HepG2 (cell line): ENCODE data around the gene DHRS4L2. TPM values are rescaled to one million over a fixed set of nuclear protein-coding genes. Genes with fewer than 3 reads are reported as not detected.

Experiments used
- ATF4 ChIP-seq, 2 experiments: fragments of 450-650 bp in 1 of 2; sonication (generic) in 1 of 2; formaldehyde crosslinking; IDR thresholded peaks; 2 replicates each; pipeline versions ENCODE4 v1.5.0 to v1.8.0; 2020 to 2022; ENCODE audit warnings: mild to moderate bottlenecking in 1 of 2, missing genetic modification reagents in 1 of 2
- BCL6 ChIP-seq: IDR thresholded peaks from 2 replicates; pipeline ENCODE4 v1.6.1; 2016; ENCODE audit warnings: missing genetic modification reagents, missing compliant biosample characterization
- CHCHD3 ChIP-seq: sonication (generic); formaldehyde crosslinking; IDR thresholded peaks from 2 replicates; pipeline ENCODE4 v1.8.0; 2022; ENCODE audit warnings: mild to moderate bottlenecking, missing genetic modification reagents, moderate library complexity
- DPF2 ChIP-seq: sonication (generic); formaldehyde crosslinking; IDR thresholded peaks from 2 replicates; pipeline ENCODE4 v1.4.0; 2020; ENCODE audit warnings: mild to moderate bottlenecking, low read depth, missing genetic modification reagents, borderline replicate concordance
- HINFP ChIP-seq: sonication (generic); formaldehyde crosslinking; IDR thresholded peaks from 2 replicates; pipeline ENCODE4 v1.4.0; 2020; ENCODE audit warnings: low read depth, mild to moderate bottlenecking, missing genetic modification reagents
- NRL ChIP-seq: sonication (generic); formaldehyde crosslinking; IDR thresholded peaks from 2 replicates; pipeline ENCODE4 v1.5.0; 2020; ENCODE audit warnings: missing genetic modification reagents, mild to moderate bottlenecking, moderate library complexity, borderline replicate concordance
- PBX2 ChIP-seq: IDR thresholded peaks from 2 replicates; pipeline ENCODE4 v1.6.1; 2016; ENCODE audit warnings: control low read depth
- SIX4 ChIP-seq: sonication (generic); formaldehyde crosslinking; IDR thresholded peaks from 2 replicates; pipeline ENCODE4 v1.4.0; 2020; ENCODE audit warnings: missing genetic modification reagents
- SP140L ChIP-seq: sonication (generic); formaldehyde crosslinking; IDR thresholded peaks from 2 replicates; pipeline ENCODE4 v1.4.0; 2020; ENCODE audit warnings: missing genetic modification reagents, borderline replicate concordance
- SRSF4 ChIP-seq: fragments of 200-400 bp; formaldehyde crosslinking; IDR thresholded peaks from one replicate; pipeline ENCODE4 v1.6.1; 2018; ENCODE audit warnings: mild to moderate bottlenecking, low read depth, low read length, moderate library complexity; ENCODE audit not compliant: poor library complexity, severe bottlenecking
- TMF1 ChIP-seq: sonication (generic); formaldehyde crosslinking; IDR thresholded peaks from 2 replicates; pipeline ENCODE4 v1.8.1; 2022; ENCODE audit warnings: low read depth, missing genetic modification reagents
- TRAFD1 ChIP-seq: sonication (generic); formaldehyde crosslinking; IDR thresholded peaks from 2 replicates; pipeline ENCODE4 v1.5.1; 2020; ENCODE audit warnings: missing genetic modification reagents, mild to moderate bottlenecking, borderline replicate concordance
- ZBTB20 ChIP-seq: sonication (generic); formaldehyde crosslinking; IDR thresholded peaks from 2 replicates; pipeline ENCODE4 v1.8.1; 2023; ENCODE audit warnings: missing genetic modification reagents, low read depth, mild to moderate bottlenecking, borderline replicate concordance
- ZBTB21 ChIP-seq: sonication (generic); formaldehyde crosslinking; IDR thresholded peaks from 2 replicates; pipeline ENCODE4 v1.4.0; 2020; ENCODE audit warnings: missing genetic modification reagents
- ZNF20 ChIP-seq: sonication (generic); formaldehyde crosslinking; IDR thresholded peaks from 2 replicates; pipeline ENCODE4 v1.4.0; 2020; ENCODE audit warnings: mild to moderate bottlenecking, moderate library complexity, missing genetic modification reagents
- ZNF264 ChIP-seq: sonication (generic); formaldehyde crosslinking; IDR thresholded peaks from 2 replicates; pipeline ENCODE4 v1.4.0; 2020; ENCODE audit warnings: missing genetic modification reagents
- ZNF354B ChIP-seq: sonication (generic); formaldehyde crosslinking; IDR thresholded peaks from 2 replicates; pipeline ENCODE4 v1.8.0; 2022; ENCODE audit warnings: mild to moderate bottlenecking, missing genetic modification reagents
- ZNF510 ChIP-seq: sonication (generic); formaldehyde crosslinking; IDR thresholded peaks from 2 replicates; pipeline ENCODE4 v1.4.0; 2020; ENCODE audit warnings: low read depth, mild to moderate bottlenecking, missing genetic modification reagents
- ZNF569 ChIP-seq: sonication (generic); formaldehyde crosslinking; IDR thresholded peaks from 2 replicates; pipeline ENCODE4 v1.5.0; 2020; ENCODE audit warnings: mild to moderate bottlenecking, missing genetic modification reagents, moderate library complexity, borderline replicate concordance
- ZNF709 ChIP-seq: sonication (generic); formaldehyde crosslinking; IDR thresholded peaks from 2 replicates; pipeline ENCODE4 v1.5.0; 2020; ENCODE audit warnings: mild to moderate bottlenecking, missing genetic modification reagents
- ZNF737 ChIP-seq: sonication (generic); formaldehyde crosslinking; IDR thresholded peaks from 2 replicates; pipeline ENCODE4 v1.5.0; 2020; ENCODE audit warnings: missing genetic modification reagents, mild to moderate bottlenecking, borderline replicate concordance
- ZNF841 ChIP-seq: sonication (generic); formaldehyde crosslinking; IDR thresholded peaks from 2 replicates; pipeline ENCODE4 v1.8.1; 2023; ENCODE audit warnings: missing genetic modification reagents, borderline replicate concordance
- polyA plus RNA-seq, 8 experiments: library from polyadenylated mRNA; depleted of rRNA in 3 of 8; stranded (reverse) in 7 of 8; unstranded in 1 of 8; fragments of >200 nt; fragmentation: Illumina TruSeq in 4 of 8; extraction: Trizol in 4 of 8; gene quantifications; 2 replicates each; pipeline versions ENCODE4 v1.2.1 to v1.2.3, GENCODE V29; 2011 to 2016; ENCODE audit warnings: low read depth in 4 of 8, missing spikeins in 1 of 8, mixed read lengths in 1 of 8; ENCODE audit not compliant: insufficient read depth in 1 of 8
- total RNA-seq, 5 experiments: library from RNA; depleted of rRNA; stranded (reverse); fragments of >200 nt; fragmentation: Illumina TruSeq; extraction: Trizol; gene quantifications; 2 replicates each; pipeline ENCODE4 v1.2.3, GENCODE V29; 2016; ENCODE audit warnings: low read depth in 1 of 5
- TF ChIP-seq, protein P1 (sequence below): sonication (generic); formaldehyde crosslinking; IDR thresholded peaks from 2 replicates; pipeline ENCODE4 v1.8.1; 2022; ENCODE audit warnings: mild to moderate bottlenecking, missing genetic modification reagents

The DHRS4L2 gene
- total and polyA plus RNA-seq, 2 of the 13 experiments (the other 11 are each of a cell fraction or from before 2014, with no cell fraction given): 24.7 to 38.2 TPM

- TF ChIP-seq ATF4 (CRISPR knock-in tag; IDR thresholded peaks at IDR 0.05) (no peak), ZNF354B (CRISPR knock-in tag) (peak; percentile 89; the same call in 1 of the 2 replicates), TRAFD1 (CRISPR knock-in tag) (no peak), ZNF569 (CRISPR knock-in tag) (0 out of 2 replicates have a peak, but pooled peaks have one; percentile 37), ZBTB20 (CRISPR knock-in tag) (peak; percentile 55; the same call in 1 of the 2 replicates), CHCHD3 (CRISPR knock-in tag) (0 out of 2 replicates have a peak, but pooled peaks have one; percentile 67), SP140L (CRISPR knock-in tag) (no peak), ZNF841 (no peak), BCL6 (CRISPR knock-in tag) (no peak), SRSF4 (no peak), DPF2 (CRISPR knock-in tag) (peak; percentile 53; the same call in 1 of the 2 replicates), SIX4 (CRISPR knock-in tag) (no peak), ZNF264 (CRISPR knock-in tag) (no peak), TMF1 (CRISPR knock-in tag) (0 out of 2 replicates have a peak, but pooled peaks have one; percentile 1), ZNF737 (no peak), ZNF709 (CRISPR knock-in tag) (0 out of 2 replicates have a peak, but pooled peaks have one; percentile 86), HINFP (CRISPR knock-in tag) (no peak), ZBTB21 (CRISPR knock-in tag) (no peak), PBX2 (CRISPR knock-in tag) (no peak), ZNF20 (no peak), NRL (CRISPR knock-in tag) (no peak; the same call in 1 of the 2 replicates), ZNF510 (CRISPR knock-in tag) (0 out of 2 replicates have a peak, but pooled peaks have one; percentile 72)
- TF ChIP-seq, protein P1, sequence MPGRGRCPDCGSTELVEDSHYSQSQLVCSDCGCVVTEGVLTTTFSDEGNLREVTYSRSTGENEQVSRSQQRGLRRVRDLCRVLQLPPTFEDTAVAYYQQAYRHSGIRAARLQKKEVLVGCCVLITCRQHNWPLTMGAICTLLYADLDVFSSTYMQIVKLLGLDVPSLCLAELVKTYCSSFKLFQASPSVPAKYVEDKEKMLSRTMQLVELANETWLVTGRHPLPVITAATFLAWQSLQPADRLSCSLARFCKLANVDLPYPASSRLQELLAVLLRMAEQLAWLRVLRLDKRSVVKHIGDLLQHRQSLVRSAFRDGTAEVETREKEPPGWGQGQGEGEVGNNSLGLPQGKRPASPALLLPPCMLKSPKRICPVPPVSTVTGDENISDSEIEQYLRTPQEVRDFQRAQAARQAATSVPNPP (CRISPR knock-in tag): no peak; the same call in 1 of the 2 replicates
These were observed 62.6 kb downstream of the DHRS4L2 start (continued) for GRCh38 chr14:24051176-24051788.
